ENCODE data around the gene TET3. TPM values are rescaled to one million over a fixed set of nuclear protein-coding genes. Genes with fewer than 3 reads are reported as not detected.

The TET3 gene
- 3.7 TPM for polyA plus RNA-seq (2013, experiment 1 of 2)
- 3.4 TPM for polyA plus RNA-seq (2013, experiment 2 of 2)

GRCh38 chr2:73984203-73984921 lies at the start of gene TET3:
TET3 (plus strand) TSS chr2:73984910; CDS start chr2:73986404, 1,494 bp downstream.
- H3K79me1 ChIP-seq (replicated peaks; ENCODE audit: low read length, poor library complexity, severe bottlenecking): peaks cover 24% of the 10 kb centered on the region
- peaks cover 0 to 8% of the 10 kb centered on the region in 2 experiments for H3K36me3 ChIP-seq (ENCODE audit: control insufficient read depth in 1 of 2, insufficient read depth in 2 of 2, low read depth in 1 of 2, low read length in 2 of 2)
- peak within 1 kb of the TSS; percentile 9 for H2BK5ac ChIP-seq (ENCODE audit: low read depth, low read length, poor library complexity, severe bottlenecking)
- DNase-seq: no peak
- H3K4me1 ChIP-seq (ENCODE audit: control insufficient read depth, insufficient read depth, low read depth, low read length): peaks cover 45% of the 10 kb centered on the region
- H3K4me2 ChIP-seq (ENCODE audit: low read length, poor library complexity, severe bottlenecking): peak within 1 kb of the TSS; percentile 88
- 1% methylated on average over 30 of the region's 85 CpGs for whole genome bisulfite sequencing
- peak within 1 kb of the TSS; percentile 45 for H2AK5ac ChIP-seq (ENCODE audit: low read length, severe bottlenecking)
- peaks cover 8 to 23% of the 10 kb centered on the region in 2 experiments for H3K27me3 ChIP-seq (ENCODE audit: control insufficient read depth in 1 of 2, insufficient read depth in 1 of 2, low read length in 2 of 2)
- H3K14ac ChIP-seq (ENCODE audit: low read length in 2 of 2): peak within 1 kb of the TSS in 1 of 2 experiments; percentile 62
- H3K9ac ChIP-seq (ENCODE audit: low read length): peak within 1 kb of the TSS; percentile 75
- H2BK120ac ChIP-seq (ENCODE audit: low read depth, low read length): peak within 1 kb of the TSS; percentile 85
- peak within 1 kb of the TSS; percentile 80 for H2BK15ac ChIP-seq (ENCODE audit: low read depth, poor library complexity, severe bottlenecking)
- peak within 1 kb of the TSS; percentile 66 to 76 for H3K4me3 ChIP-seq (ENCODE audit: insufficient read depth in 1 of 2, low read depth in 1 of 2, low read length in 2 of 2)
- H2AFZ ChIP-seq (ENCODE audit: low read depth, low read length): peak within 1 kb of the TSS; percentile 32
- peak within 1 kb of the TSS; percentile 68 to 87 for H3K18ac ChIP-seq (ENCODE audit: low read depth in 1 of 2, low read length in 2 of 2)
- peak within 1 kb of the TSS; percentile 80 for H4K8ac ChIP-seq (ENCODE audit: low read length)
- H3K27ac ChIP-seq (ENCODE audit: low read length, poor library complexity, severe bottlenecking): no peak within 1 kb of the TSS
- no peaks in the 10 kb centered on the region for H3K9me3 ChIP-seq (ENCODE audit: control insufficient read depth, low read length)
- H3K4ac ChIP-seq (ENCODE audit: low read depth in 1 of 2, low read length in 2 of 2): peak within 1 kb of the TSS; percentile 51 to 76
- peak within 1 kb of the TSS in 1 of 2 experiments; percentile 85 for H3K23ac ChIP-seq (ENCODE audit: low read length in 2 of 2)
- H4K91ac ChIP-seq (ENCODE audit: low read length): peak within 1 kb of the TSS; percentile 52
- H2BK12ac ChIP-seq (ENCODE audit: low read length in 2 of 2): peak within 1 kb of the TSS; percentile 14 to 57

DNA sequence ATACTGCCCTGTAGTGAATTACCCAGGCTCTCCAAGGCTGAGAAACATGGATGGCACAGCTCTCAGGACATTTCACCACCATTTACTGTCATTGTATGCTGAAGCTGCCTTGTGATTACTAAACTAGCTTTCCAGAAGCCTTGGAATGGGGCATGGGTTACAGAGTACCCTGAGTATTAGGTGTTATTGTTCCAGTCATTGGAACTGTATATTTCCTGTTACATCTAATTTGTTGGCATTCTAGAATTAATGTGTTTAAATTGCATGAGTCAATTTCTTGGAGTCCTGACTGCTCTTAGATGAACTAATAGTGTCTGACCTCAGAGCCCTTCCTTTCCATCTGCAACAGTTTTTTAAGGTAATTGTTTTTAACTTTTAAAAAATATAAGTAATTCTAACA lies 49.1 kb upstream of the TET3 start:
- H2AFZ ChIP-seq (ENCODE audit: low read depth, low read length): no peak overlapping the region
- no peak overlapping the region for H3K27ac ChIP-seq (ENCODE audit: low read length, poor library complexity, severe bottlenecking)
- H3K9ac ChIP-seq (ENCODE audit: low read length): no peak overlapping the region
- DNase-seq: no peak
- H2BK12ac ChIP-seq (ENCODE audit: low read length in 2 of 2): no peak overlapping the region
- peaks cover 3% of the 10 kb centered on the region for H3K79me1 ChIP-seq (replicated peaks; ENCODE audit: low read length, poor library complexity, severe bottlenecking)
- H3K36me3 ChIP-seq (ENCODE audit: control insufficient read depth in 1 of 2, insufficient read depth in 2 of 2, low read depth in 1 of 2, low read length in 2 of 2): peaks cover 11 to 43% of the 10 kb centered on the region in 2 experiments
- H3K23ac ChIP-seq (ENCODE audit: low read length in 2 of 2): no peak overlapping the region
- H3K9me3 ChIP-seq (ENCODE audit: control insufficient read depth, low read length): no peaks in the 10 kb centered on the region
- H2AK5ac ChIP-seq (ENCODE audit: low read length, severe bottlenecking): no peak overlapping the region
- H3K4ac ChIP-seq (ENCODE audit: low read depth in 1 of 2, low read length in 2 of 2): no peak overlapping the region
- no peak overlapping the region for H4K91ac ChIP-seq (ENCODE audit: low read length)
- no peaks in the 10 kb centered on the region for H3K27me3 ChIP-seq (ENCODE audit: control insufficient read depth in 1 of 2, insufficient read depth in 1 of 2, low read length in 2 of 2)
- H2BK15ac ChIP-seq (ENCODE audit: low read depth, poor library complexity, severe bottlenecking): no peak overlapping the region
- no peak overlapping the region for H2BK120ac ChIP-seq (ENCODE audit: low read depth, low read length)
- peaks cover 9% of the 10 kb centered on the region for H3K4me1 ChIP-seq (ENCODE audit: control insufficient read depth, insufficient read depth, low read depth, low read length)
- H3K14ac ChIP-seq (ENCODE audit: low read length in 2 of 2): no peak overlapping the region
- no peak overlapping the region for H3K4me2 ChIP-seq (ENCODE audit: low read length, poor library complexity, severe bottlenecking)
- no peak overlapping the region for H2BK5ac ChIP-seq (ENCODE audit: low read depth, low read length, poor library complexity, severe bottlenecking)
- H3K18ac ChIP-seq (ENCODE audit: low read depth in 1 of 2, low read length in 2 of 2): no peak overlapping the region
- no peak overlapping the region for H4K8ac ChIP-seq (ENCODE audit: low read length)
- no peak overlapping the region for H3K4me3 ChIP-seq (ENCODE audit: insufficient read depth in 1 of 2, low read depth in 1 of 2, low read length in 2 of 2)

GRCh38 chr2:73937103-73937885 lies 47.4 kb upstream of the TET3 start:
- Histone ChIP-seq H2AFZ (ENCODE audit: low read depth, low read length) (no peak overlapping the region), H3K4me2 (ENCODE audit: low read length, poor library complexity, severe bottlenecking) (no peak overlapping the region), H3K27ac (ENCODE audit: low read length, poor library complexity, severe bottlenecking) (no peak overlapping the region), H2BK120ac (ENCODE audit: low read depth, low read length) (no peak overlapping the region), H3K36me3 (ENCODE audit: control insufficient read depth in 1 of 2, insufficient read depth in 2 of 2, low read depth in 1 of 2, low read length in 2 of 2) (peaks cover 8 to 50% of the 10 kb centered on the region in 2 experiments), H3K9me3 (ENCODE audit: control insufficient read depth, low read length) (no peaks in the 10 kb centered on the region), H2BK5ac (ENCODE audit: low read depth, low read length, poor library complexity, severe bottlenecking) (no peak overlapping the region), H4K91ac (ENCODE audit: low read length) (no peak overlapping the region), H4K8ac (ENCODE audit: low read length) (no peak overlapping the region), H3K79me1 (replicated peaks; ENCODE audit: low read length, poor library complexity, severe bottlenecking) (peaks cover 6% of the 10 kb centered on the region), H3K4me3 (ENCODE audit: insufficient read depth in 1 of 2, low read depth in 1 of 2, low read length in 2 of 2) (no peak overlapping the region), H3K27me3 (ENCODE audit: control insufficient read depth in 1 of 2, insufficient read depth in 1 of 2, low read length in 2 of 2) (no peaks in the 10 kb centered on the region), H3K4me1 (ENCODE audit: control insufficient read depth, insufficient read depth, low read depth, low read length) (peaks cover 7% of the 10 kb centered on the region), H3K23ac (ENCODE audit: low read length in 2 of 2) (no peak overlapping the region), H3K14ac (ENCODE audit: low read length in 2 of 2) (no peak overlapping the region), H2BK15ac (ENCODE audit: low read depth, poor library complexity, severe bottlenecking) (no peak overlapping the region), H2BK12ac (ENCODE audit: low read length in 2 of 2) (no peak overlapping the region), H3K9ac (ENCODE audit: low read length) (no peak overlapping the region), H3K18ac (ENCODE audit: low read depth in 1 of 2, low read length in 2 of 2) (no peak overlapping the region), H3K4ac (ENCODE audit: low read depth in 1 of 2, low read length in 2 of 2) (no peak overlapping the region), H2AK5ac (ENCODE audit: low read length, severe bottlenecking) (no peak overlapping the region)
- DNase-seq: no peak
- WGBS: 99% methylated on average over 2 of the region's 4 CpGs

GRCh38 chr2:73937899-73938298 lies 46.8 kb upstream of the TET3 start:
- no peak overlapping the region for H3K27ac ChIP-seq (ENCODE audit: low read length, poor library complexity, severe bottlenecking)
- H3K9me3 ChIP-seq (ENCODE audit: control insufficient read depth, low read length): no peaks in the 10 kb centered on the region
- H4K8ac ChIP-seq (ENCODE audit: low read length): no peak overlapping the region
- H2AFZ ChIP-seq (ENCODE audit: low read depth, low read length): no peak overlapping the region
- H3K4me1 ChIP-seq (ENCODE audit: control insufficient read depth, insufficient read depth, low read depth, low read length): peaks cover 7% of the 10 kb centered on the region
- H2BK5ac ChIP-seq (ENCODE audit: low read depth, low read length, poor library complexity, severe bottlenecking): no peak overlapping the region
- no peak for DNase-seq
- no peak overlapping the region for H3K23ac ChIP-seq (ENCODE audit: low read length in 2 of 2)
- H4K91ac ChIP-seq (ENCODE audit: low read length): no peak overlapping the region
- no peak overlapping the region for H3K4me3 ChIP-seq (ENCODE audit: insufficient read depth in 1 of 2, low read depth in 1 of 2, low read length in 2 of 2)
- no peak overlapping the region for H3K14ac ChIP-seq (ENCODE audit: low read length in 2 of 2)
- no peak overlapping the region for H3K9ac ChIP-seq (ENCODE audit: low read length)
- no peak overlapping the region for H2BK15ac ChIP-seq (ENCODE audit: low read depth, poor library complexity, severe bottlenecking)
- H3K36me3 ChIP-seq (ENCODE audit: control insufficient read depth in 1 of 2, insufficient read depth in 2 of 2, low read depth in 1 of 2, low read length in 2 of 2): peaks cover 8 to 49% of the 10 kb centered on the region in 2 experiments
- no peak overlapping the region for H3K18ac ChIP-seq (ENCODE audit: low read depth in 1 of 2, low read length in 2 of 2)
- no peak overlapping the region for H3K4ac ChIP-seq (ENCODE audit: low read depth in 1 of 2, low read length in 2 of 2)
- no peak overlapping the region for H3K4me2 ChIP-seq (ENCODE audit: low read length, poor library complexity, severe bottlenecking)
- no peaks in the 10 kb centered on the region for H3K27me3 ChIP-seq (ENCODE audit: control insufficient read depth in 1 of 2, insufficient read depth in 1 of 2, low read length in 2 of 2)
- peaks cover 6% of the 10 kb centered on the region for H3K79me1 ChIP-seq (replicated peaks; ENCODE audit: low read length, poor library complexity, severe bottlenecking)
- H2BK12ac ChIP-seq (ENCODE audit: low read length in 2 of 2): no peak overlapping the region
- H2BK120ac ChIP-seq (ENCODE audit: low read depth, low read length): no peak overlapping the region
- no peak overlapping the region for H2AK5ac ChIP-seq (ENCODE audit: low read length, severe bottlenecking)

Measured in mesenchymal stem cell (in vitro differentiated cells and primary cell).